Measurements from ENCODE around the gene ARHGEF7.

GRCh38 chr13:111166882-111167675, 52.0 kb downstream of the ARHGEF7 start:
- TF ChIP-seq CTCF (conservative IDR thresholded peaks at IDR 0.05) = no peak
- TF ChIP-seq ZFX (IDR thresholded peaks at IDR 0.05) = no peak

All from C4-2B (cell line).